GM19193 (cell line): ENCODE data around the gene DMKN.

Source experiments
- POLR2A ChIP-seq: IDR thresholded peaks from 4 replicates; pipeline ENCODE4 v1.6.1; 2011; ENCODE audit not compliant: insufficient read depth, insufficient read length; ENCODE audit errors: extremely low read depth

The DMKN gene

GRCh38 chr19:35518313-35518712, 4.9 kb upstream of the DMKN start:
- no peak for TF ChIP-seq POLR2A

- no peak for TF ChIP-seq POLR2A
Observed at GRCh38 chr19:35517342-35517741, 3.9 kb upstream of the DMKN start.

- no peak for TF ChIP-seq POLR2A
Observed at GRCh38 chr19:35516310-35516709, 2.9 kb upstream of the DMKN start.

- no peak for TF ChIP-seq POLR2A
Observed at GRCh38 chr19:35514282-35514809, 897 bp upstream of the DMKN start.

DNA sequence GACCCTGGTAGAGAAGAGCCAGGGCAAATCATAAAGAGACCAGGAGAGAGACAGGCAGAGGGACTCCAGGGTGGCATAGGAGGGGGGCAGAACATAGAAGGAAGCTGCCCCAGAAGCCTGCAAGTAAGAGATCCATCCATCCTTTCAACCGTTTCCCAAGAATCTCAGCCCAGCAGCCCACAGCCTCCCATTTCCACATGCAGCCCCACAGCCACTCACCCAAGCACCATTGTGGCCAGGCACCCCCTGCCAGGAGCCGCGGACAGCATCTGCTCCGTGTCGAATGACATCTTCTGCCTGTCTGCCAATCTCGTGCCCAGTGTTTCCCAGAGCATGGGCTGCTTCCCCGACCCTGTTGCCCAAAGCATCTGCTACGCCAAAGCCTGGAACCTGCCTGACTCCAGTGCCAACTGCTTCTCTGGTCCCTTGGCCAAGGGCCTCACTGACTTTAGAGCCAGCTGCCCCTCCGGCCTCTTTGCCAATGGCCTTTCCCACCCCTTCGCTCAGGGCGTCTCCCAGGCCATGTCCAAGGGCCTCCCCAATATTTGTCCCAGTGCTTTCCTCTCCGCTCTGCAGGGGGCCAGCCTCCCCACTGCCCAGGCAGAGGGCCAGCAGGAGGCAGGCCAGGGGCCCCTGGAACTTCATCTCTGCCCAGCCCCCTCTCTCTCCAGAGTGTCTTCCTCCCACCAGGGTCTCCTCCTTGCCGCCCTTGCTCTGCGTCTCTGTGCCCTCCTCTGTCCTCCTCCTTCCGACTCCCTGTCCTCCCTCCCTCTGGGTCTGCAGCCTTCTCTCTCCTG, 420 bp downstream of the DMKN start:
- TF ChIP-seq POLR2A: no peak

DNA sequence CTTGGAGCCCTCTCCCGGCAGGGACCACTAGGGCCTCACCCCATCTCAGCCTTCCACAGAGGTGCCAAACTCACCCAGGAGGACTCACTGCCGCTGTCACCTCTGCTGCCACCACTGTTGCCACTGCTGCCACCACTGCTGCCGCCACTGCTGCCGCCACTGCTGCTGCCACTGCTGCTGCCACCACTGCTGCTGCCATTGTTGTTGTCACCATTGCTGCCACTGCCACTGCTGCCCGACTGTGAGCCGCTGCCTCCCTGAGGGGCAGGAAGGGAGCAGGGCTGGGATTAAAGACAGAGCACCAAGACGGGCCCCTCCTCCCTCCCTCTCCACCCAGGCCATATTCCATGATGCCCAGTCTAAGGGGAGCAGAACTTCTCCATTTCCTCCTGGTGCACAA, 2.1 kb downstream of the DMKN start:
- no peak for TF ChIP-seq POLR2A

- TF ChIP-seq POLR2A: no peak
Observed at GRCh38 chr19:35510626-35510964, 2.9 kb downstream of the DMKN start.

DNA sequence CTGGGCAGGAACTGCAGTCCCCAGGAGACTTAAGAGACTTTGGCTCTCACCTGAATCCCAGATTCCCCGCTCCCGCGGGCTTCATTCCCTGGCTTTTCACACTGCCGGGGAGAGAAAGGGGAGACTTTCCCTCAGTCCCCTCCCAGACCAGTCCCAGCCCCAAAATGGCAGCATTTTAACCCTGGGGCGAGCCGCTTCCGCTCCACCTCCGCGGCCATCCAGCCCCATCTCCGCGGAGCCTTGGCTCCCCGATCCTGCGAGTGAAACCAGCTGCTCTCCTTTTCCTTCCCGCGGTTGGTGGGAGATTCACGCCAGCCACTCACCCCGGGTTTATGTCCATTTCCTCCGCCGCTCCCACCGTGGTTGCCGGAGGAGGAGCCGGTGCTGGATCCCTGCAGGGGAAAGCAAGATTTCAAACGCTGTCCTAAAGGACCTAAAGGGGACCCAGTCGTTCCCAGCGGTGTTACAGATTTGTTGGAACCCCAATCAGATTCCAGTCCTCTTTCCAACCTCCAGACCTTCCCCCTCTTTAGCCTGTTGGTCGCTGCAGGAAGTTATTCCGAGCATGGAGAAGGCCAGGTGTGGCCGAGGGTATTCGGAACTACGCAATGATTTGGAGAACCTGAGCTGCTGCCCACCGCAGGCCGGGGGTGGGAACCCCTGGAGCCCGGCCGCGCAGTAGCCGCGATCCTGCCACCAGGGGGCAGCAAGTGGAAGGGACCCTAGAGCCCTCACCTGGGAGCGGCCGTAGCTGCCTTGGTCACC, 3.4 kb downstream of the DMKN start:
- peak; percentile 41 for TF ChIP-seq POLR2A

DNA sequence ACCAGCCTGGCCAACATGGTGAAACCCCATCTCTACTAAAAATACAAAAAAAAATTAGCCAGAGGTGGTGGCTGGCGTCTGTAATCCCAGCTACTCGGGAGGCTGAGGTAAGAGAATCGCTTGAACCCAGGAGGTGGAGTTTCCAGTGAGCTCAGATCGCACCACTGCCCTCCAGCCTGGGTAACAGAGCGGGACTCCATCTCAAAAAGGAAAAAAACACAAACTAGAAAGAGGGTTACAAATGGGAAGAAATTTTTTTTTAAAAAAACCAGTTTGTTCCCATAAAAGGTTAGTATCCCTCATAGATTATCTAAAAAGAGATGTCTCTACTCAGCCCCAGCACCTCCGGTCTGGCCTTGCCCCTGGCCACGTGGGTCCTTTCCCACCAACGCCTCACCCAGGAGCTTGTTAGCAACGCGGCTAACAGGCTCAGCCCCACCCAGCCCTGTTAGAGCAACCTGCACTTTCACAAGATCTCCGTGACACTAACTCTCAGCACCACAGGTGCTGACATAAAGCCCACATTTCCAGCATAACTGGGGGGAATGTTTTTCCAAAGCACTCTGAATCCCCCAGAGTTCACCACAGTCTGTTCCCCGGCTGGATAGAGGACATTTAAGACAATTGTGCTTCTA, 4.3 kb downstream of the DMKN start:
- TF ChIP-seq POLR2A: peak; percentile 43

- TF ChIP-seq POLR2A: no peak
Observed at GRCh38 chr19:35508129-35508528, 5.3 kb downstream of the DMKN start.

DNA sequence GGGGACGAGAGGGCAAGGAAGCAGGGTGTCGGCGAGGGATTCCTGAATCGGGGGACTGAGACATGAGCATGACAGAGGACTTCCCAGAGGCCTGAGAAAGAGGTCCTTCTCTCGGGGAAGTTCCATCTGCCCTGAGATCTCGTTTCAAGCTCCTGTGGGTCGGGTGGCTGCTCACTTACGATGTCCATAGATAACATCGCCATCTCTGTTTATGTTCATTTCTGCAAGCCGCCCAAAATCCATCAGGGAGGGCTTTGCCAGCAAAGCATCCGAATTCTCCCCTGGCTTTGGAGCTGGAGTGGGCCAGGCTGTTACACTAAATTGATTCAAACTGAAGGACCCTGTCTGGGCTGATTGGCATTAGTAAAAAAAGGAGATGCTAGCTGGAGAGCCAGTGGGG, 5.9 kb downstream of the DMKN start:
- no peak for TF ChIP-seq POLR2A

DNA sequence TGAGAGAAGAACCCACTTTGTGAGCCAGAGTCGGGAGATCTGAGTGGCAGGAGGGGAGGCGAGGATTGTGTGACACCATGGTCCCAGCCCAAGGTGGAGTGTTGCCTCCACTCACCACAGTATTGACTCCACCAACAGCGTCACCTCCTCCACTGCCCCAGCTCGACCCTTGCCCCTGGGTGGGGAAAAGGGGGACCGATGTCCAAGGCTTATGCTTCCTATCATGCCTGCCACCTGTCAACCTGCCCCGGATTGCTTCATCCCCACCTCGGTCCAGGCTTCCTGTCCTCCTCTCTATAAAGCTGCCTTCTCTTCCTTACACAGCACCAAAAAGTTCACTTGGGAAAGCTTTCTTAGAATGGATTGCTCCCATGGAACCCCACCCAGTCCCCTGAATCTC, 7.4 kb downstream of the DMKN start:
- no peak for TF ChIP-seq POLR2A

DNA sequence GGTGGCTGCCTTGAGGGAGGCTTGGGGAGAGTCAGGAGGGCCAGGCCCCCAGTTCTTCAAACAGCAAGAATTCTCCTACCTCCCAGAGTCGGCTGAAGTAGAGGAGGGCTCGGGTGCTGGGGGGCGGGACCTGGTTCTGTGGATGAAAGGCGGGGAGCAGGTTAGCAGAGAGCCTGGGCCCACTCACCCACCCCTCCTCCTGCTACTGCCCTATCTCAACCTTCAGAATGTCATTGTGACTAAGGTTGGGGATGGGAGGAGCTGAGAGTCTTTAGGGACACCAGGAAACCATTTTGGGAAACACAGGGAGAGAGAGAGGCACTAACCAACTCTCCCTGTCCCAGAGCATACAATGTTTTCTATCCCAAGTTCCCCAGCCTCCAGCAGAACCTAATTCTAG, 10.7 kb downstream of the DMKN start:
- TF ChIP-seq POLR2A: no peak

DNA sequence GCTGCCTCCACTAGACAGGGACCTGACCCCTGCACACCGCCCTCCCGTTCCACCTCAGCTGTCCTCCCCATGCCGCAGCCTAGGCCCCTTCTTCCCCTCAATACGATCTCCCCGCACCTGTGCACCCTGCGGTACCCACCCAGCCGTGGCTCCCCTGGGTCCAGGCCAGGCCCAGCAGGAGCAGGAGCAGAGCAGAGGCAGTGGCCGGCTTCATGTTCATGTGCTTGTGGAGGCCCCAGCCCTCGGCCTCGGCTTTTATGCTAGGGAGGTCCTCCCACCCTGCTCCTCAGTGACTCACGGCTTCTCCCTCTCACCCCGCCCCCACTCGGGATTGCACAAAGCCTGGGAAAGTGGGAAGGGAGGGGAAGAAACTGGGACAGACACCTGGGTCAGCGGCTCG, 11.8 kb downstream of the DMKN start:
- TF ChIP-seq POLR2A: no peak

DNA sequence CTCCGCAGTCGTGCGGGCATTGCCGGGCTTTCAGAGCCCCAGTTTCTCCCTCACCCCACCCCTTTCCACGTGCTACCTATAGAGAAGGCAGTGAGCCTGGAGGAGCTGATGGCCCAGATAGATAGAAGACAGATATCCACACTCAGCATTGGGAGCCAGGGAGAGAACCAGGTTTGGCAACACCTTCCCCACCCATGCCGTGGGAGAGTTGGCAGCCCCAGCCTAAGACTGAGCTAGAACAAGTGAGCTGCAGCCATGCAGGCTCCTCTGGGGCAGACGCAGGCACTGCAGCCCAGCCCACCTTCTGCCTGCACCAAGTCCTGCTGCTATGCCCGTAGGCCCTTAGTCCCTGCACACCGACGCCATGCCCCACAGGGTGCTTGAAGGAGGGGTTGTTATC, 12.8 kb downstream of the DMKN start:
- no peak for TF ChIP-seq POLR2A
